Kidney glomerular epithelial cell (primary cell): Measurements from ENCODE around the gene NTN1.

Source experiments
- DNase-seq: peaks from one replicate; lab custom pipeline; 2025; lab: John Stamatoyannopoulos, UW

NTN1 gene

GRCh38 chr17:9218064-9218635 lies 196.8 kb downstream of the NTN1 start:
- DNase-seq: no peak

- no peak for DNase-seq
Observed at GRCh38 chr17:9218911-9219310, 197.6 kb downstream of the NTN1 start.

GRCh38 chr17:9219631-9220397 lies 198.5 kb downstream of the NTN1 start:
- DNase-seq: no peak

- DNase-seq: no peak
Observed at GRCh38 chr17:9220398-9221146, 199.3 kb downstream of the NTN1 start.

GRCh38 chr17:9221147-9221921 lies 200.0 kb downstream of the NTN1 start:
- no peak for DNase-seq

- no peak for DNase-seq
Observed at GRCh38 chr17:9221922-9222180, 200.5 kb downstream of the NTN1 start.

GRCh38 chr17:9223531-9223930 lies 202.2 kb downstream of the NTN1 start:
- no peak for DNase-seq

- no peak for DNase-seq
Observed at GRCh38 chr17:9224485-9224884, 203.2 kb downstream of the NTN1 start.

- DNase-seq: no peak
Observed at GRCh38 chr17:9225305-9226101, 204.2 kb downstream of the NTN1 start.

- DNase-seq: no peak
Observed at GRCh38 chr17:9226130-9226793, 205.0 kb downstream of the NTN1 start.

- DNase-seq: no peak
Observed at GRCh38 chr17:9226794-9227135, 205.5 kb downstream of the NTN1 start.

GRCh38 chr17:9227819-9228407 lies 206.6 kb downstream of the NTN1 start:
- DNase-seq: no peak

GRCh38 chr17:9228408-9229159 lies 207.3 kb downstream of the NTN1 start:
- DNase-seq: no peak

GRCh38 chr17:9229160-9229825 lies 208.0 kb downstream of the NTN1 start:
- no peak for DNase-seq

GRCh38 chr17:9229826-9230201 lies 208.5 kb downstream of the NTN1 start:
- no peak for DNase-seq

GRCh38 chr17:9230346-9230745 lies 209.0 kb downstream of the NTN1 start:
- DNase-seq: no peak

GRCh38 chr17:9230861-9231260 lies 209.6 kb downstream of the NTN1 start:
- DNase-seq: no peak

GRCh38 chr17:9231449-9232154 lies 210.3 kb downstream of the NTN1 start:
- DNase-seq: no peak

GRCh38 chr17:9232155-9232475 lies 210.8 kb downstream of the NTN1 start:
- DNase-seq: no peak
